GM21423 (cell line): Measurements from ENCODE around the gene MTA1.

Experiments used
- ATAC-seq: cut with Tn5 transposase; IDR thresholded peaks from one replicate; pipeline ENCODE4 v1.9.1; 2021; ENCODE audit warnings: mild to moderate bottlenecking, moderate library complexity; ENCODE audit not compliant: unreplicated experiment

MTA1 gene

GRCh38 chr14:105485739-105486162, 66.1 kb downstream of the MTA1 start:
- no peak for ATAC-seq

GRCh38 chr14:105486163-105486973, 66.7 kb downstream of the MTA1 start, which contains the start of gene CRIP1:
Gene CRIP1 (plus strand): TSS chr14:105486886. CDS start chr14:105487260, 374 bp downstream.
- no peak for ATAC-seq

GRCh38 chr14:105486974-105487448, 67.4 kb downstream of the MTA1 start:
- no peak for ATAC-seq

DNA sequence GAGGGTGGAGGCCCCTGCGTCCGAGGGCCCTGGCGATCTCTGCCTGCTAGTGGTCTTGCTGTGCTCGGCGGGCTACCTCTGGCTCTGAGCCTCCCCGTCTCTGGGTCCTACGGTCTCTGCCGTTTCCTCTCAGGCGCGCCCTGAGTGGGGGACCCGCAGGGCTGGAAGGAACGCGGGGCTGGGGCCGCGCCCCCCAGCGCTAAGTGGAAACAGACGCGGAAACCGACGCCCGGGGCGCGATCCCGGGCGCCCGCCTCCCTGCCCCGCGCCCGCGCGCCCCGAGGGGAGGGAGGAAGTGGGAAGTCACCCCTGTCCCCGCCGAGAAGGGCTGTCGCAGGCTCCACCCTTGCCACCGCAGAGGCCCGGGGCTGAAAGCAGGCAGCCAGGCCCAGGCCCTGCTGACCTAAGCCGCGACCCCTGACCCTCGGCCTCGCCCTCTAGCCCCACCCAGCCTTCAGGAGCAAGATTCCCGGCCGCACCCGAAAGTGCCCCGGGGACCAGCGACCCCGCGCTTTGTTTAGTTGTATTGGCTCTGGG, 67.9 kb downstream of the MTA1 start:
- no peak for ATAC-seq

DNA sequence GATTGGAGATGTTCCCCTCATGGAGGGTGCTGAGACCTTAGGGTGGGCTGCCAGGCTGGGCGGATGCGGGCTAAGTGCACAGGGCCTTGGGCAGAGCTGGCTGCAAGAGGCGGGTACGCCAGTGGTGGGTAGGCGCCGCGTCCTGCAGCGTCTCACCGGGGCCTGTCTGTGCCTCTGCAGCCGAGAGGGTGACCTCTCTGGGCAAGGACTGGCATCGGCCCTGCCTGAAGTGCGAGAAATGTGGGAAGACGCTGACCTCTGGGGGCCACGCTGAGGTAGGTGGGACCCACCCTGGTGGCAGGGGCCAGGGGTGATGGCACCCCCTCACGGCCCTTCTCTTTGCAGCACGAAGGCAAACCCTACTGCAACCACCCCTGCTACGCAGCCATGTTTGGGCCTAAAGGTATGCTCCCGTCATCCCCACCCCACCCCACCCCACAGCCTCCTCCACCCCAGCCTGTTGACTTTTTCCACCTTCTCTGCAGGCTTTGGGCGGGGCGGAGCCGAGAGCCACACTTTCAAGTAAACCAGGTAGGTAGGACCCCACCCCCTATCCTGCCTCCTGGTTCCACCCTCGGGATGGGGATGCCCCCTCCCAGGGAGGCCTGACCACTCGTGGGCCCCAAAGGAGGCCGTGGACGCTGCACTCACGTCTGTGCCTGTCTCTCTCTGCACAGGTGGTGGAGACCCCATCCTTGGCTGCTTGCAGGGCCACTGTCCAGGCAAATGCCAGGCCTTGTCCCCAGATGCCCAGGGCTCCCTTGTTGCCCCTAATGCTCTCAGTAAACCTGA, 68.6 kb downstream of the MTA1 start:
- no peak for ATAC-seq

- no peak for ATAC-seq
Observed at GRCh38 chr14:105488781-105489541, 69.3 kb downstream of the MTA1 start.

- no peak for ATAC-seq
Observed at GRCh38 chr14:105489542-105490266, 70.1 kb downstream of the MTA1 start.

DNA sequence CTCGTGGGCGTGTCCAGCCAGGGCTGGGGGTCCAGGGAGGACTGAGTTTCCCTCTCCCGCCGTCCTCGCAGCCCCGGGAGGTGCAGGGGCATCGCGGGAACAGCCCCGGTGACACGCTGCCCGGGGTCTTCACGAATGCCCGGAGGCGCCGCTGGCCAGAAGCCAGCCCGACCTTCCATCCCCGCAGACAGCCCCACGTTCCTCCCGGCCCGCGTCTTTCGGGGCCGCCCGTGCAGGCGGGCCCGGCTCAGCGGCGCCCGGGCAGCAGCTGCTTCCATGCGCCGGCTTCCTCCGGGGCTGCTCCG, 70.6 kb downstream of the MTA1 start:
- peak; percentile 1 for ATAC-seq

DNA sequence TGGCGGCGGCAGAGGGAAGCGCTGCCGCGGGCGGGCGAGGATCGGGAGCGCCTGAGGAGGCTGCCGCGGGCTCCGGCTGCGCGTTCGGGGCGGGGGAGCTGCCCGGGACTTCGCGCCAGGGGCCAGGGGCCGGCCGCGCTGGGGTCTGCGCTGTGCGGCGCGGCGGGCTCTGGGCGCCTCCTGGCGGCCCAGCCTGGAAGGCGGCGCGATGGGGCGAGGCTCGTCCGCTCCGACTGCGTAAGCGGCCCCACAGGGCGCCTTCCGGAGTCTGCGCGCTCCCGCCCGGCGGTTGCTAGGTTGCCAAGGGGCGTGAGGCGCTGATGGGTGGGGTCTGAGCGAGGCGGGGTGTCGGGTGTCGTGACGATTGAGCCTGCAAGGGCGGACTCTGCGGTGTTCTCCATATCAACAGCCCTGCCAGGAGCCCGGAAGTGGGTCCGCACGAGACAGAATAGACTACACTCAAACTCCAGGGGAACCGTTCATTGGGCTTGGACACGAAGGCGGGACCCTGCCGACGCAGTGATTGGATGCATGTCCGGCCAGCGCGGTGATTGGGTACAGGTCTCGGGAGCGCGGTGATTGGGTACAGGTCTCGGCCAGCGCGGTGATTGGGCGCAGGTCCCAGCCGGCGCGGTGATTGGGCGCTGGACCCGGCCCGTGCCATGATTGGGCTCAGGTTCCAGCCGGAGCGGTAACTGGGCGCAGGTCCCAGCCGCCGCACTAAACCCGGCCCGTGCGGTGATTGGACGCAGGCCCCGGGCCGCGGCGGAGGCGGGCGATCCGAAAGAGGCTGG, 71.1 kb downstream of the MTA1 start, which contains the start of gene TEDC1:
TSS of gene TEDC1 (plus strand) at position 675 of the 794 bp plus-strand sequence. CDS start 130 bp downstream, outside the sequence.
- peak; percentile 71 for ATAC-seq

- ATAC-seq = peak; percentile 1
Observed at GRCh38 chr14:105491366-105491973, 71.8 kb downstream of the MTA1 start.

- no peak for ATAC-seq
Observed at GRCh38 chr14:105492031-105492970, 72.7 kb downstream of the MTA1 start.

- no peak for ATAC-seq
Observed at GRCh38 chr14:105492971-105493871, 73.6 kb downstream of the MTA1 start.

GRCh38 chr14:105493921-105494605, 74.4 kb downstream of the MTA1 start:
- ATAC-seq = no peak

DNA sequence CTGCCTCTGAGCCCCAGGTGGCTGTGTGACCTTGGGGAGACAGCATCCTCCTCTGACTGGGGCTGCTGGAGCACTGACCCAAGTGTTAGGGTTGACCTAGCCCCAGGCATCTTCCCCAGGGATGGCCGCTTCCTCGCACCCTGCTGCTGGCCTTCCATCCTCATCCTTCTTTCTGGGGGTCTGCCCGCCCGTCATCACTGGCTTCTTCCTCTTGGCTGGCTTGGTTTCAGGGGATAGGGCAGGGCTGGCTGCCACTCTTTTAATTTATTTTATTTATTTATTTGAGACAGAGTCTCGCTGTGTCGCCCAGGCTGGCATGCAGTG, 74.9 kb downstream of the MTA1 start:
- no peak for ATAC-seq

DNA sequence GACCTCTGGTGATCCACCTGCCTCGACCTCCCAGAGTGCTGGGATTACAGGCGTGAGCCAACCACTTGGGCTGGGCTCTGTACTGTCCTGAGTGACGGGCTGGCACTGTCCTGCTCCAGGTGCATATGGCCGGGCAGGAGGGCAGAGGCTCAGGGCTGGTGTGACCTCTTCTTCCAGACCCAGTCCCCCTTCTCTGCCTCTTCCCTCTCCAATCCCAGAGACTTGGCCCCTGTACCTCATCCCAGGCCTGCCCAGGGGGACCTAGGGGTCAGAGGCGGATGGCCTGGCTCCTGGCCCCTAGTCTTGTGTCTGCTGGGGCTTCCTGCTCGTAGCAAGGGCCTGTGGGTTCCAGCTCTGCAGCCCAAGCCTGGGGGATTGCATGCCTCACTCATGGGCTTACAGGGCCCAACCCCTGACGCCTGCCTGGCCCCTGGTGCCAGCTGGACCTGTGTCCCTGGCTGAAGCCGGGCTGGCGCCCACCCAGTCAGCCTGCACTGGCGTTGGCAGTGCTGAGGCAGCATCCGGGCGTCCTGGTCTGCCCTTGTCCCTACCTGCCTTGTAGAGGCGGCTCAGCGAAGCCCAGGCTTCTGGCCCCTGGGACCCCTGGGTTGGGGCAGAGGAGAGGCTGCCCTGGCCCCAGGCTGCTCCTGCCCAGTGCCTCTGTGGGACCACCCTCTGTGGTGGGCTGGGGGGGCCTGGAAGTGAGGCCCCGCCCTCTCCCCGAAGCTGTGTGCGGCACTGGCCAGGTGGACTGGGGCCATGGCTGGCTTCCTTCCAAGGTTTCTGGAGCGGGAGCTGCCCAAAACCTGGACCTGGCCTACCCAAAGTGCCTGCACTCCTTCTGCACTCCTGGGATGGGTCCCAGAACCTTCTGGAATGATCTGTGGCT, 75.7 kb downstream of the MTA1 start:
- ATAC-seq = no peak
